ENCODE data around the gene CCDC196.

CCDC196 gene, protein sequence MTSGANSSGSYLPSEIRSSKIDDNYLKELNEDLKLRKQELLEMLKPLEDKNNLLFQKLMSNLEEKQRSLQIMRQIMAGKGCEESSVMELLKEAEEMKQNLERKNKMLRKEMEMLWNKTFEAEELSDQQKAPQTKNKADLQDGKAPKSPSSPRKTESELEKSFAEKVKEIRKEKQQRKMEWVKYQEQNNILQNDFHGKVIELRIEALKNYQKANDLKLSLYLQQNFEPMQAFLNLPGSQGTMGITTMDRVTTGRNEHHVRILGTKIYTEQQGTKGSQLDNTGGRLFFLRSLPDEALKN

GRCh38 chr14:66485910-66486421 is at the start of gene CCDC196:
CCDC196 (plus strand) TSS chr14:66486371; CDS start chr14:66486503, 132 bp downstream.
- no peak for DNase-seq (ENCODE audit: low spot score)

DNA sequence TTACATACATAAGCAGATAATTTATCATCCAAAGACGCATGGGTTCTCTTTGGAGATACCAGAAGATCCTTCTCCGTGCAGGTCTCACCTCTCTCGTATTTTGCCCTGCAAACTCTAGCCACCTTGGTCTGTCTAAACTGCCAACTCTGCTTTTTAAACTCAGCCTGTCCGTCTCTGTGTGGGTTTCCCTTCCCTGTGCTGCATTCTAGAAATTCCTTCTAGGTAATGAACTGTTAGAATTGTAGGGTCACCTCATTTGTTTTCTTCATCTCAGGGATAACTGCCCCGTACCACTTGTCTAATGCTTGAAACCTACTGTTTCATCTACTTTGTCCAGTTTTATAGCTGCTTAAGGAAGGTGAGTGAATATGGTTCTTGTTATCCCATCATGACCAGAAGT is 45.4 kb upstream of the CCDC196 start:
- DNase-seq (ENCODE audit: low spot score): no peak

DNA sequence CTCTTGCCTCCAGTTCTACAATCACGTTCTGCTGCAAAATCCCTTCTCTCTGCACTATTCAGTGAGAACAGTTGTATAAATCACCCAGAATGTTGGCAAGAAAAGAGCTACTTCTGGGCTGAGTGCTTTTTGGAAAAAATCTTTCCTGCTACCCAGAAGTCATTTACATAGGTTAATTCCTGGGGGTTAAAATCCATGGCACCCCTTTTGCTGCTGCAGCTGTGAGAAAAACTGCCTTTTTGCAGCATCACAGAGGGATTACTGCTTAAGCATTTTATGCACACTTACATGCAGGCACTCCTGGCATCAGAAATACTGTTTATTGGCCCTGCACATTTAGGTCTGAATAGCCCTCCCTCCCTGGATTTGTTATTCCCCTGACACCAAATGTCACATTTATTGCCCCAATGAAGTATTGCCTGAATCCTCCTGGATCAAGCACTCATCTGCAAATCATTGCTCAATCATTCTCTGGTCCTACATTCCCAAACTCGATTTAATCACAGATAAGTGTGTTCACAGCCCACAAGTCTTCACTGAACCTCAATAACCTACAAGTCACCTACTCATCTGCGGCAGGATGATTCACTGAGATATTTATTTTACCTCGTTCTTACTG is 43.1 kb upstream of the CCDC196 start:
- peak; percentile 6 for DNase-seq (ENCODE audit: low spot score)

- DNase-seq (ENCODE audit: low spot score): no peak
Measured at GRCh38 chr14:66443785-66444184, 42.4 kb upstream of the CCDC196 start.

- DNase-seq (ENCODE audit: low spot score): peak; percentile 2
Measured at GRCh38 chr14:66444271-66444927, 41.8 kb upstream of the CCDC196 start.

DNA sequence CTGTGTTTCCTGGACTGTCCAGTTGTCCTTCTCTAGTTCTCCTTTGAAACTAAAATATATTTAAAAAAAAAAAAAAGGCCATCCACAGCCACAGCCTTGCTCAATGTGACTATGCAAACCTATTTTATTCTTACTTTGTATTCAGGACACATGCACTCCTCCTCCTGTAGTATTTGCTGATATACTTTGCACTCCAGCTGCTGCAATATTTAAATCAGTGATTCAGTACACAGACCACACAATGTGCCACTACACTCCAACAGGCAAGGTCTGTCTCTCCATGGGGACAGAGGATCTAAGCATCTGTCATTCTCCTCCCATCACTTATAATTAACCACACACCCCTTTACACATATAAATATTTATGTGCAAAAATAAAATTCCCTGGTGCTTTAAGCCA is 40.2 kb upstream of the CCDC196 start:
- no peak for DNase-seq (ENCODE audit: low spot score)

- no peak for DNase-seq (ENCODE audit: low spot score)
Measured at GRCh38 chr14:66453469-66453868, 32.7 kb upstream of the CCDC196 start.

- no peak for DNase-seq (ENCODE audit: low spot score)
Measured at GRCh38 chr14:66459603-66460002, 26.6 kb upstream of the CCDC196 start.

- no peak for DNase-seq (ENCODE audit: low spot score)
Measured at GRCh38 chr14:66464261-66464660, 21.9 kb upstream of the CCDC196 start.

DNA sequence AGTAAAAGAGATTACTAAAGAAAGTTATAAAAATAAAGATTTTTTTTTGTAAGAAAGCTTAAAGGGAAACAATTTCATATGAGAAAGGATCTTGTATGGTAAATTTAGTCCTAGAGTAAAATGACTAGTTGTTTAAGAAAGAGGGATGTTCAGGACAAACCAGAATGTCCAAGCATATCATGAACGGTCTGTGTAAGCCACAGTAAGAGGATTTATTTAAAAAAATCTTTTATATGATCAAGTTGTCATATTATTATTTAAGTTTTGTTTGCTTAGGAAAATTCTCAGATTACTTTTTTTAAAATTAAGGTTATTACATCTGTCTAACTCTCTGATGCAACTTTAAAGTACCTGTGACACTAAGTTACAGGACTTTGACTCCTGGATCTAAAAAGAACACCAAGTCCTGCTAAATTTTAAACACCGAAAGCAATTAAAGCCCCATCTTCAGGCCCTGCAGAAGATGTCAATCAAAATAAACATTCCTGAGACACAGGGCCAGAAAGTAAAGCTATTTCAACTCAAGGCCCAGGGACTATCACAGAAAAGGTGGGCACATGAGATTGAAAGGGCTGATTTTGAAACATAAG is 17.3 kb upstream of the CCDC196 start:
- DNase-seq (ENCODE audit: low spot score): no peak

DNA sequence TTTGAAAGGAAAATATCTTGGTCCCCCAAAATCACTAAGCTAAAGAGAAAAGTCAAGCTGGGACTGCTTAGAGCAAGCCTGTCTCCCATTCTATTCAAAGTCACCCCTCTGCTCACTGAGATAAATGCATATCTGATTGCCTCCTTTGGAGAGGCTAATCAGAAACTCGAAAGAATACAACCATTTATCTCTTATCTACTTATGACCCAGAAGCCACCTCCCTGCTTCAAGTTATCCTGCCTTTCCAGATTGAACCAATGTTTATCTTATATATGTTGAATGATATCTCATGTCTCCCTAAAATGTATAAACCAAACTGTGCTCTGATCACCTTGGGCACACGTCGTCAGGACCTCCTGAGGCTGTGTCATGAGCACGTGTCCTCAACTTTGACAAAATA is 14.6 kb upstream of the CCDC196 start:
- no peak for DNase-seq (ENCODE audit: low spot score)

DNA sequence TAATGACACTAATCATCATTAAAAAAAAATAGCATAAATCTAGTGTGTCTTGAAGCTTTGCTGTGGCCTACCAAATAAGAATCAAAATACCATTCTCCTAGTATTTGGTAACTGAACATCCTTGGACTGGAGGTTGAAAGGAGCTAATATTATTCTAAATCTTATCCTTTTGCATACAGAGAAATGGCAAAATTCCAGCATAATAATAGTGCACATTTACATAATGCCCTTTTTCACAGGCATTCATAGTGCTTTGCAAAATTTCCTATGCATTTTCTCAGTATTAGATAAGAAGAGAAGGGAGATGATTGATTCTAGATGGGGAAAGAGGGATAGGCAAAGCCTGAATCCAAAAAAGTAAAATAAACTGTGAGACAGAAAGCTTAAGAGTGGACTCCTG is 13.9 kb upstream of the CCDC196 start:
- DNase-seq (ENCODE audit: low spot score): no peak

GRCh38 chr14:66473223-66473622 is 12.9 kb upstream of the CCDC196 start:
- DNase-seq (ENCODE audit: low spot score): no peak

- no peak for DNase-seq (ENCODE audit: low spot score)
Measured at GRCh38 chr14:66476964-66477363, 9.2 kb upstream of the CCDC196 start.

- no peak for DNase-seq (ENCODE audit: low spot score)
Measured at GRCh38 chr14:66477567-66477966, 8.6 kb upstream of the CCDC196 start.

DNA sequence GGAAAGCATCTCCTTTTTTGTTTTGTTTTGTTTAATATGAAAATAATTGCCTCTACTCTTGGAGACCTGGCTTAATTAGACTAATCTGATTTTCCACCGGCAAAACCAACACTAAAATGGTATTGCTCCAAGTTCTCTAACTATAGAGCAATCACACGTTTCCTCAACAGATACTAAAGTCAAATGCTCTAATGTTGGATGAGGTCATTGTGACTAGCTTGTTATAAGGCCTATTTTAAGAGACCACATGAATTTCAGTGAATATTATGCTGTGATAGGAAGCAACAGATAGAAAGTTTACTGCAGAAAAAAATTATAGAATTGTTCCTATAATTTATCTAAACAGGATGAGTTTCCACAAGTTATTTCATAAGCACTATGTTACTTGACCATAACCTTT is 3.3 kb upstream of the CCDC196 start:
- DNase-seq (ENCODE audit: low spot score): no peak

GRCh38 chr14:66483322-66483721 is 2.8 kb upstream of the CCDC196 start:
- no peak for DNase-seq (ENCODE audit: low spot score)

DNA sequence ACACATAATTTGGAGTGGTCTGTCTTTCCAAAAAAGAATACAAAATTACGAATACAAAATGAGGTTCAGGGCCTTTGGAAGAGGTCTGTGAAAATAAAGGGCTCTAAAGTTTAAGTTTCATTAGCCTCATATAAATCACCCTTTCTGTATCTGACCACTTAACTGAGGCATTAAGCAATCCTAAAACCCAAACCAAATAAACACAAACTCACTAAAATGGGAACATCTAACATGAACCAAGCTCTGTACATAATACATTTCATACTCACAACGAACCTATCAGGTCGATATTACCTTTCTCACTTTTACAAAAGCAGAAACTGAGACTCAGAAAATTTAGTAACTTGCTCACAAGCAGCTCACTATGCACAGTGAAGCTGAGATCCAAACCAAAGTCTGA is 1.1 kb upstream of the CCDC196 start:
- no peak for DNase-seq (ENCODE audit: low spot score)

DNA sequence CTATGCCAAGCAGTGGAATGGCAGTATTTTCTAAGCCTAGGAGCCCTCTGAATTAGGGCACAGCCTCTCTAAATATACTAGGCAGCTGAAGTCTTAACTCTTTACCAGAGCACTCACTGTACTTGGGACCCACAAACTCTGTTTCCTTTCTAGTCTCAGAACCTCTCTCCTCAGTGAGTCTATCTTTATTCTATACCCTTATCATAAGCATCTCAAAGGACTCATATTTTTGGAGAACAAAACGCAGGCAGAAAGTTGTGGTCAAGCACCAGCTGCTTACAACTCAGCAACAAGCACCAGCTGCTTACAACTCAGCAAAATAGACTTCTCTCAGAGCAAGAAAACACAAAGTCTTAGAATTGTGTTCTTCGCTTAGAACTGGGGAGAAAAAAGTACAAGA is 993 bp downstream of the CCDC196 start:
- no peak for DNase-seq (ENCODE audit: low spot score)

- no peak for DNase-seq (ENCODE audit: low spot score)
Measured at GRCh38 chr14:66490143-66491111, 4.3 kb downstream of the CCDC196 start.

GRCh38 chr14:66493750-66494149 is 7.6 kb downstream of the CCDC196 start:
- no peak for DNase-seq (ENCODE audit: low spot score)
